A549 (cell line): ENCODE results near the gene TSPAN4. TPM values are rescaled to one million over a fixed set of nuclear protein-coding genes. Genes with fewer than 3 reads are reported as not detected.

Experiments
- ATAC-seq, 2 experiments: fragments of 200-7000 bp in 1 of 2; fragments of >200 bp in 1 of 2; cut with Nextera tagmentation in 1 of 2; cut with Tn5 transposase in 1 of 2; 3 replicates each; pipeline versions ENCODE4 v1.8.0 to v1.9.1; 2018 to 2020; ENCODE audit warnings: mild to moderate bottlenecking in 1 of 2, moderate library complexity in 1 of 2
- CTCF ChIA-PET: fragments of 300-600 bp; sonication (Branson Sonifier 250); formaldehyde crosslinking; extraction: SDS; loops from one replicate; lab custom pipeline; 2021; ENCODE audit warnings: antibody characterized with exemption, inconsistent platforms; lab: Yijun Ruan, JAX
- POLR2A ChIA-PET: fragments of 350-600 bp; formaldehyde crosslinking; extraction: SDS; loops from one replicate; lab custom pipeline; 2021; ENCODE audit warnings: antibody characterized with exemption, inconsistent platforms; lab: Yijun Ruan, JAX
- DNase-seq, 2 experiments: peaks; one replicate each; pipeline versions ENCODE4 v3.0.0 to v3.0.0-alpha.2; 2011 to 2016; ENCODE audit warnings: low read depth in 1 of 2, low spot score in 1 of 2
- FAIRE-seq: peaks from 2 replicates; lab custom pipeline; 2011; peaks lifted over from hg19 to GRCh38; lab: Jason Lieb, UNC
- H3K27ac ChIP-seq, 2 experiments: fragments of >200 bp; sonication (Bioruptor Twin); formaldehyde crosslinking; 3 replicates each; pipeline ENCODE4 v1.5.1; 2016 to 2017
- H3K4me1 ChIP-seq: fragments of >200 bp; sonication (Bioruptor Twin); formaldehyde crosslinking; 3 replicates; pipeline ENCODE4 v1.6.1; 2016
- H3K4me2 ChIP-seq: fragments of >200 bp; sonication (Bioruptor Twin); formaldehyde crosslinking; 3 replicates; pipeline ENCODE4 v1.6.1; 2016
- H3K4me3 ChIP-seq: fragments of >200 bp; sonication (Bioruptor Twin); formaldehyde crosslinking; 3 replicates; pipeline ENCODE4 v1.5.1; 2016
- H3K9me3 ChIP-seq: fragments of >200 bp; sonication (Bioruptor Twin); formaldehyde crosslinking; 3 replicates; pipeline ENCODE4 v1.6.1; 2016
- CEBPB ChIP-seq, 2 experiments: fragments of >200 bp in 1 of 2; sonication (Bioruptor Twin) in 1 of 2; formaldehyde crosslinking in 1 of 2; IDR thresholded peaks; 2 replicates each; pipeline ENCODE4 v1.6.1; 2012 to 2016
- CHD2 ChIP-seq: fragments of 150-350 bp; IDR thresholded peaks from 2 replicates; pipeline ENCODE4 v1.6.1; 2014; ENCODE audit warnings: low read length; ENCODE audit not compliant: partially characterized antibody
- CTCF ChIP-seq: fragments of >200 bp; sonication (Bioruptor Twin); formaldehyde crosslinking; IDR thresholded peaks from 3 replicates; pipeline ENCODE4 v1.5.1; 2016
- EHF ChIP-seq: fragments of 250-450 bp; sonication (Bioruptor Pico); IDR thresholded peaks from 2 replicates; pipeline ENCODE4 v1.5.0; 2020; ENCODE audit warnings: mild to moderate bottlenecking
- EHMT2 ChIP-seq: fragments of 200-600 bp; sonication (generic); IDR thresholded peaks from 2 replicates; pipeline ENCODE4 v1.6.1; 2016; ENCODE audit warnings: antibody characterized with exemption, low read depth, mild to moderate bottlenecking, moderate library complexity
- EP300 ChIP-seq, 2 experiments: fragments of >200 bp; sonication (Bioruptor Twin); formaldehyde crosslinking; IDR thresholded peaks; 2 replicates in 1 of 2; 3 replicates in 1 of 2; pipeline ENCODE4 v1.6.1; 2016 to 2017
- ESRRA ChIP-seq: fragments of 150-350 bp; IDR thresholded peaks from 2 replicates; pipeline ENCODE4 v1.6.1; 2014; ENCODE audit warnings: mild to moderate bottlenecking, low read length, borderline replicate concordance
- FOXS1 ChIP-seq: fragments of 250-450 bp; sonication (Bioruptor Pico); IDR thresholded peaks from 2 replicates; pipeline ENCODE4 v1.5.0; 2020; ENCODE audit warnings: mild to moderate bottlenecking, moderate library complexity
- HDAC2 ChIP-seq: fragments of 200-600 bp; sonication (generic); IDR thresholded peaks from 2 replicates; pipeline ENCODE4 v1.6.1; 2016
- HES2 ChIP-seq: fragments of >200 bp; sonication (Bioruptor Twin); formaldehyde crosslinking; IDR thresholded peaks from 2 replicates; pipeline ENCODE4 v1.6.1; 2016
- HEYL ChIP-seq: fragments of 250-450 bp; sonication (Bioruptor Pico); IDR thresholded peaks from 2 replicates; pipeline ENCODE4 v1.8.0; 2021; ENCODE audit warnings: mild to moderate bottlenecking, moderate library complexity
- JUN ChIP-seq, 2 experiments: fragments of >200 bp; sonication (Bioruptor Twin); formaldehyde crosslinking; IDR thresholded peaks; 2 replicates in 1 of 2; 3 replicates in 1 of 2; pipeline ENCODE4 v1.6.1; 2016 to 2017
- JUNB ChIP-seq: fragments of >200 bp; sonication (Bioruptor Twin); formaldehyde crosslinking; IDR thresholded peaks from 2 replicates; pipeline ENCODE4 v1.6.1; 2016
- MAFK ChIP-seq: fragments of 450-650 bp; IDR thresholded peaks from 2 replicates; pipeline ENCODE4 v1.6.1; 2014; ENCODE audit not compliant: partially characterized antibody
- MYC ChIP-seq: IDR thresholded peaks from 2 replicates; pipeline ENCODE4 v1.6.1; 2012; ENCODE audit warnings: mild to moderate bottlenecking, inconsistent platforms, low read length, improper control_type of control experiment, borderline replicate concordance
- NPAS2 ChIP-seq: fragments of 250-450 bp; sonication (Bioruptor Pico); IDR thresholded peaks from 2 replicates; pipeline ENCODE4 v1.8.0; 2022; ENCODE audit warnings: mild to moderate bottlenecking, moderate library complexity, borderline replicate concordance
- NR3C1 ChIP-seq: fragments of >200 bp; sonication (Bioruptor Twin); formaldehyde crosslinking; IDR thresholded peaks from 3 replicates; pipeline ENCODE4 v1.6.1; 2017
- POLR2AphosphoS2 ChIP-seq: conservative IDR thresholded peaks from 2 replicates; pipeline ENCODE4 v1.6.1; 2012; ENCODE audit warnings: low read length, improper control_type of control experiment, inconsistent platforms
- RARB ChIP-seq: fragments of 250-450 bp; sonication (Bioruptor Pico); IDR thresholded peaks from 2 replicates; pipeline ENCODE4 v1.8.0; 2021; ENCODE audit warnings: mild to moderate bottlenecking, moderate library complexity
- RFX5 ChIP-seq: fragments of 450-650 bp; IDR thresholded peaks from 2 replicates; pipeline ENCODE4 v1.7.1; 2014; ENCODE audit warnings: antibody characterized with exemption, mild to moderate bottlenecking, moderate library complexity
- SREBF2 ChIP-seq: fragments of 450-650 bp; IDR thresholded peaks from 2 replicates; pipeline ENCODE4 v1.6.1; 2014; ENCODE audit warnings: mild to moderate bottlenecking, moderate library complexity
- TFCP2L1 ChIP-seq: fragments of 250-450 bp; sonication (Bioruptor Pico); IDR thresholded peaks from 2 replicates; pipeline ENCODE4 v1.5.0; 2021; ENCODE audit warnings: mild to moderate bottlenecking
- TP53 ChIP-seq: fragments of 250-450 bp; sonication (Bioruptor Pico); IDR thresholded peaks from 2 replicates; pipeline ENCODE4 v1.5.0; 2021; ENCODE audit warnings: mild to moderate bottlenecking, moderate library complexity
- USF2 ChIP-seq: fragments of 450-650 bp; IDR thresholded peaks from 2 replicates; pipeline ENCODE4 v1.6.1; 2014; ENCODE audit warnings: antibody characterized with exemption
- ZFP36 ChIP-seq: fragments of 450-650 bp; IDR thresholded peaks from 2 replicates; pipeline ENCODE4 v1.6.1; 2014; ENCODE audit warnings: borderline replicate concordance; ENCODE audit not compliant: partially characterized antibody
- WGBS: methylation state at CpG from one replicate; pipeline ENCODE4 v1.1.6; 2017; ENCODE audit errors: missing lambda C conversion rate; 5-methylcytosine and 5-hydroxymethylcytosine counted together
- polyA plus RNA-seq, 4 experiments: library from polyadenylated mRNA; depleted of rRNA in 3 of 4; stranded (reverse); fragments of >200 nt; fragmentation: RNase III in 1 of 4; extraction: RNeasy Plus Mini Kit Qiagen cat#74134 plus additional on column Dnase treatment in 1 of 4; gene quantifications; 2 replicates in 3 of 4; 3 replicates in 1 of 4; pipeline ENCODE4 v1.2.3, GENCODE V29; 2011 to 2017
- TF ChIP-seq, protein P1 (sequence below): fragments of 250-450 bp; sonication (Bioruptor Pico); IDR thresholded peaks from 2 replicates; pipeline ENCODE4 v1.5.0; 2021; ENCODE audit warnings: mild to moderate bottlenecking, moderate library complexity, borderline replicate concordance

Gene TSPAN4
- polyA plus RNA-seq, 2 of the 4 experiments (the other 2 are of a cell fraction): 83.5 to 145 TPM

- WGBS: 95% methylated on average over 11 of the region's 11 CpGs
- H3K4me1 ChIP-seq: peaks cover 14% of the 10 kb centered on the region
- H3K9me3 ChIP-seq: no peaks in the 10 kb centered on the region
- no peak for DNase-seq
- CTCF ChIA-PET: interaction anchor here (0.5 to 3.1 kb wide), 6 partner anchors 12 to 139 kb away, joined by 3 to 26 read pairs (median 6); partner anchors contain the start of gene AP2A2
- TF ChIP-seq RFX5 (no peak), JUNB (no peak), HEYL (CRISPR knock-in tag) (no peak), TFCP2L1 (CRISPR knock-in tag) (no peak), FOXS1 (CRISPR knock-in tag) (no peak), ESRRA (no peak), EHF (CRISPR knock-in tag) (no peak)
- TF ChIP-seq, all 56 proteins: peak for 0
- H3K27ac ChIP-seq: peak overlapping the region; percentile 96 to 98; a peak in 5 of 6 replicates
- POLR2A ChIA-PET: interaction anchor here (1.0 kb wide), 1 partner anchor 10 kb away, joined by 4 read pairs; no protein-coding TSS in a partner anchor
- ATAC-seq (no peak), FAIRE-seq (no peak)
- H3K4me2 ChIP-seq: peak overlapping the region; percentile 96
- peak overlapping the region; percentile 84; the same call in 2 of the 3 replicates for H3K4me3 ChIP-seq
These were observed 69.2 kb downstream of the TSPAN4 start for GRCh38 chr11:911890-912219.

GRCh38 chr11:912266-912665, 69.6 kb downstream of the TSPAN4 start:
- H3K27ac ChIP-seq: no peak overlapping the region
- ChIA-PET CTCF (interaction anchor here (0.8 to 3.1 kb wide), 5 partner anchors 12 to 139 kb away, joined by 3 to 26 read pairs (median 6); partner anchors contain the start of gene AP2A2), POLR2A (interaction anchor here (1.0 kb wide), 1 partner anchor 9 kb away, joined by 4 read pairs; no protein-coding TSS in a partner anchor)
- FAIRE-seq (no peak), DNase-seq (no peak), ATAC-seq (no peak)
- 95% methylated on average over 13 of the region's 14 CpGs for WGBS
- H3K4me1 ChIP-seq: peaks cover 14% of the 10 kb centered on the region
- H3K4me3 ChIP-seq: no peak overlapping the region
- no peak for TF ChIP-seq ZFP36
- TF ChIP-seq POLR2AphosphoS2: no peak
- no peak for TF ChIP-seq NR3C1
- TF ChIP-seq RARB (CRISPR knock-in tag): no peak
- no peak for TF ChIP-seq FOXS1 (CRISPR knock-in tag)
- no peak for TF ChIP-seq HES2
- TF ChIP-seq, protein P1, sequence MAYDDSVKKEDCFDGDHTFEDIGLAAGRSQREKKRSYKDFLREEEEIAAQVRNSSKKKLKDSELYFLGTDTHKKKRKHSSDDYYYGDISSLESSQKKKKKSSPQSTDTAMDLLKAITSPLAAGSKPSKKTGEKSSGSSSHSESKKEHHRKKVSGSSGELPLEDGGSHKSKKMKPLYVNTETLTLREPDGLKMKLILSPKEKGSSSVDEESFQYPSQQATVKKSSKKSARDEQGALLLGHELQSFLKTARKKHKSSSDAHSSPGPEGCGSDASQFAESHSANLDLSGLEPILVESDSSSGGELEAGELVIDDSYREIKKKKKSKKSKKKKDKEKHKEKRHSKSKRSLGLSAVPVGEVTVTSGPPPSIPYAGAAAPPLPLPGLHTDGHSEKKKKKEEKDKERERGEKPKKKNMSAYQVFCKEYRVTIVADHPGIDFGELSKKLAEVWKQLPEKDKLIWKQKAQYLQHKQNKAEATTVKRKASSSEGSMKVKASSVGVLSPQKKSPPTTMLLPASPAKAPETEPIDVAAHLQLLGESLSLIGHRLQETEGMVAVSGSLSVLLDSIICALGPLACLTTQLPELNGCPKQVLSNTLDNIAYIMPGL (CRISPR knock-in tag): no peak
- TF ChIP-seq CHD2: no peak
- no peak overlapping the region for H3K4me2 ChIP-seq
- H3K9me3 ChIP-seq: no peaks in the 10 kb centered on the region

- H3K9me3 ChIP-seq: no peaks in the 10 kb centered on the region
- CTCF ChIA-PET: interaction anchor here (1.1 to 1.7 kb wide), 2 partner anchors 39 to 138 kb away, joined by 3 to 6 read pairs; no protein-coding TSS in a partner anchor
- DNase-seq: no peak
- H3K4me2 ChIP-seq: no peak overlapping the region
- H3K4me1 ChIP-seq: peaks cover 14% of the 10 kb centered on the region
- TF ChIP-seq, protein P1 (CRISPR knock-in tag): no peak
- no peak for TF ChIP-seq JUN (IDR thresholded peaks at IDR 0.05)
- no peak for TF ChIP-seq HES2
- no peak for TF ChIP-seq SREBF2
- no peak for TF ChIP-seq CTCF
- TF ChIP-seq USF2: no peak
- no peak for TF ChIP-seq EP300 (IDR thresholded peaks at IDR 0.05)
- no peak for TF ChIP-seq JUNB
- no peak for TF ChIP-seq NR3C1
- no peak for TF ChIP-seq NPAS2 (CRISPR knock-in tag)
- no peak for TF ChIP-seq HDAC2
- no peak for TF ChIP-seq TP53 (CRISPR knock-in tag)
- no peak for TF ChIP-seq TFCP2L1 (CRISPR knock-in tag)
- TF ChIP-seq EHMT2: no peak
- no peak for TF ChIP-seq ZFP36
- TF ChIP-seq MYC: no peak
- no peak for TF ChIP-seq MAFK
- TF ChIP-seq CEBPB (IDR thresholded peaks at IDR 0.05): no peak
- TF ChIP-seq, all 56 proteins: peak for 0
- ATAC-seq: no peak
- no peak overlapping the region for H3K27ac ChIP-seq
- H3K4me3 ChIP-seq: no peak overlapping the region
- POLR2A ChIA-PET: no interaction called here
- FAIRE-seq: no peak
- WGBS: 83% methylated on average over 4 of the region's 4 CpGs
These were observed 70.4 kb downstream of the TSPAN4 start for GRCh38 chr11:913043-913442.
